ENCODE data around the gene ANKRD55. TPM values are rescaled to one million over a fixed set of nuclear protein-coding genes. Genes with fewer than 3 reads are reported as not detected.
"Not testable (repeated sequence)": the region's sequence is repeated elsewhere in the genome, so short reads cannot be mapped to it uniquely, and the experiment has no call there.

The ANKRD55 gene
- total RNA-seq, 2 experiments from 2014 or later, result not detected

DNA sequence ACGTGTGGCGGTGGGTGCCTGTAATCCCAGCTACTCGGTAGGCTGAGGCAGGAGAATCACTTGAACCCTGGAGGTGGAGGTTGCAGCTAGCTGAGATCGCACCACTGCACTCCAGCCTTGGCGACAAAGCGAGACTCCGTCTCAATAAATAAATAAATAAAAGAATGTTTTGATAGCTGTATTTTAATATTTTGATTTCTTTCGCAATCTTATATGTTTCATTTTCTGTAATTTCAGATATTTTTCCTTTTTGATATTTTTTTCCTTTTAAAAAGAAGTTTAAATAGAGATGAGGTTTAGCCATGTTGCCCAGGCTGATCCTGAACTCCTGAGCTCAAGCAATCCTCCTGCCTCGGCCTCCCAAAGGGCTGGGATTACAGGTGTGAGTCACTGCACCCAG, 82.4 kb downstream of the ANKRD55 start:
- CTCF ChIA-PET, result not testable (repeated sequence)

DNA sequence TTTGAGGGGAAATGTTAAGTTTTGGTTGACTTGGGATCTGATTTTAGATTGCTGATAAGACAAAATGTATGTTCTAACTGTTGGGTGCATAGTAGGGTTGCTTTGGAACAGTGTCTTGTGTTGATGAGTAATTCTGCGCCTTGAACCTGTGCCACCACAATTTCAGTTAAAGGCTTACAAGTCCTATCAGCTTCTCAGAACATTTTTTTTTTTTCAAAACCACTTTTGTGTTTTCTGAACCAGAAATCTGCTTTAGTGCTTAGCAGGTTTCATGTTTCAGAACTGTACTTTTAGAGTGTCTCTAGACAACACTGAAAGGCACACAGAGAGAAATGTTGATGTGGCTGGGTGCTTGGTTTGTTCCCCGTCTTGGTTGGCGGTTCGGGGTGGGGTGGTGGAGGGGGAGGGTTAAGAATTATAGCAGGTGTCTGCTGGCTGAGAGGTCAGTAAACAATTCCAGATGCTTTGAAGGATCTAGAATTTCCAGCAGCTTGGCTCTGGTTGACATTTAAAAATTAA, 84.6 kb downstream of the ANKRD55 start:
- CTCF ChIA-PET, result interaction anchor here (1.1 kb wide), 1 partner anchor 162 kb away, joined by 4 read pairs; no protein-coding TSS in a partner anchor
- POLR2A ChIA-PET, result interaction anchor here (0.5 kb wide), 1 partner anchor 10 kb away, joined by 9 read pairs; no protein-coding TSS in a partner anchor

More for the DNA sequence above, 82.4 kb downstream of the ANKRD55 start:
- POLR2A ChIA-PET, result not testable (repeated sequence)

DNA sequence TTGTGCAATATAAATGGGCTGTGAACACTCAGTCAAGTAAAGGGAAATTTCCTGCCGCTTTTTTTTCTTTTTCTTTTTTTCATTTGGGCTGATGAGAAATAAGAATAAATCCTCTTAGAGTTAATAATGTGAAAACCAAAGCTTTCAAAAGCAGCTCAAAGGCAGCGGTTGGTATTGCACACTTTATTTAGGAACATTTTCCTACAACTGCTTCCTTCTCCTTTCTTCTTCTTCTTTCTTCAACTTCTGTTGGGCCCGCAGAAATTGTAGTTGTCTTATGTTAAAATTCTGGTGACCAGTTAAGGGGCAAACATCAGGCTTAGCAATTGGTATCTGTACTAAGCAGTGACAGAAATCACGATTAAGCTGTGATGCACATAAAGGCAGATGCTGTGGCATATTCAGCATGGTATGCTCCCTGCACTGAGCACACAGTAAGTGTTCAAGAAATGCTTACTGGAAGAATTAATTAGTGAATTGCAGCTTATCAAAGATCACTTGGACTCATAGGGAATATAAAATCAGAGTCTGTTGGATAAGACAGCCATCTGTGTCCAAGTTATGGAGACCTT, 85.4 kb downstream of the ANKRD55 start:
- CTCF ChIA-PET, result interaction anchor here (1.1 kb wide), 1 partner anchor 161 kb away, joined by 4 read pairs; no protein-coding TSS in a partner anchor

GRCh38 chr5:56147106-56147505, 86.0 kb downstream of the ANKRD55 start:
- POLR2A ChIA-PET, result no interaction called here
- CTCF ChIA-PET, result no interaction called here

More for the DNA sequence above, 85.4 kb downstream of the ANKRD55 start:
- POLR2A ChIA-PET, result interaction anchor here (0.5 to 0.6 kb wide), 2 partner anchors 10 to 152 kb away, joined by 3 to 9 read pairs; no protein-coding TSS in a partner anchor

GRCh38 chr5:56146674-56147073, 86.5 kb downstream of the ANKRD55 start:
- CTCF ChIA-PET, result no interaction called here
- POLR2A ChIA-PET, result no interaction called here

- CTCF ChIA-PET, result no interaction called here
- POLR2A ChIA-PET, result no interaction called here
These were observed 87.6 kb downstream of the ANKRD55 start for GRCh38 chr5:56145511-56145910.

DNA sequence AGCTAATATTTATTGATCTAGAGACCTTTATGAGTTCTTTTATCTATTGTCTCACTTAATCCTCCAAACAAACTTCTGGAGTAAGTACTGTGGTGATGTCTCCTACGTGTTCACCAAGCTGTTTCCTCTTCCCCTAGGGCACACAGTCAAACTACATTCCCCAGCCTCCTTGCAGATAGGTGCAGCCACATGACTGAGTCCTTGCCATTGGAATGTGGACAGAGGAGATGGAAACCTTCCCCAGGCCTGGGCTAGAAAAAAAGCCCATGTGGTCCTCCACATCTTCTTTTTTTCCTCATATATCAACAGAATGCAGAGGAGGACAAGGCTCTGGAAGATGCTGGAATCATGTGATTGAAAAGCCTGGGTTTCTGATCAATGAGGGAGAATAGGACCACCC, 88.0 kb downstream of the ANKRD55 start:
- POLR2A ChIA-PET, result no interaction called here
- CTCF ChIA-PET, result no interaction called here

DNA sequence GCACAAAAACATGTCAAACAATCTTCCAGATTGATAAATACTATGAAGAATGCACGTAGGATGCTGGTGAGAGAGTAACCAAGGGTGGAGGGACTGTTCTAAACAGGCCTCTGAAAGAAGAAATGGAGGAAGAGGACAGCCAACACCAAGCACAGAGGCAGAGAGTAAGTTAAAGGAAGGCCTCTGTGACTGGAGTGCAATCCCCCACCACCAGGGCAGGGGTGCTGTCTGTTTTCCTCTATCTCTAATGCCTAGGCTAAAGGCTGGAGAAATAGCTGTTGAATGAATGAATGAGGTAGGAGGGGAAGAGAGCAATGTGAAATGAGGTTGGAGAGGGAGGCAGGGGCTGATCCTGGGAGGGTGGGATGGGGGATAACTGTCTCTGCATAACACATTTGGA, 88.9 kb downstream of the ANKRD55 start:
- CTCF ChIA-PET, result no interaction called here
- POLR2A ChIA-PET, result no interaction called here

GRCh38 chr5:56143373-56143714, 89.8 kb downstream of the ANKRD55 start:
- CTCF ChIA-PET, result no interaction called here
- POLR2A ChIA-PET, result no interaction called here

GRCh38 chr5:56142614-56143372, 90.3 kb downstream of the ANKRD55 start:
- ChIA-PET CTCF (no interaction called here), POLR2A (no interaction called here)

DNA sequence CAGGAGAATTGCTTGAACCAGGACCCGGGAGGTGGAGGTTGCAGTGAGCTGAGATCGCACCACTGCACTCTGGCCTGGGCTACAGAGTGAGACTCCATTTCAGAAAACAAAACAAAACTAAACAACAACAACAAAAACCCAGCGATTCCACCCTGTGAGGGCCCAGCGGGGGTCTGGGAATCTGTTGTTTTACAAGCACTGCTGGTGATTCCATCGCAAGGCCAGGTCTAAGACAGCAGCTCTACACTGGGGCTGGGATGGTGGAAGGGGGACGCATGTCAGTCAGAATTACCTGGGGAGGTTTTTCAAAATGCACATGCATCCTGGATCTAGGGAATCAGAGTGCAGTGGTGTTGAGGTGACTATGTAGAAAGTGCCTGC, 90.9 kb downstream of the ANKRD55 start:
- POLR2A ChIA-PET, result no interaction called here
- CTCF ChIA-PET, result no interaction called here

- POLR2A ChIA-PET, result no interaction called here
- CTCF ChIA-PET, result no interaction called here
These were observed 93.1 kb downstream of the ANKRD55 start for GRCh38 chr5:56140073-56140472.

DNA sequence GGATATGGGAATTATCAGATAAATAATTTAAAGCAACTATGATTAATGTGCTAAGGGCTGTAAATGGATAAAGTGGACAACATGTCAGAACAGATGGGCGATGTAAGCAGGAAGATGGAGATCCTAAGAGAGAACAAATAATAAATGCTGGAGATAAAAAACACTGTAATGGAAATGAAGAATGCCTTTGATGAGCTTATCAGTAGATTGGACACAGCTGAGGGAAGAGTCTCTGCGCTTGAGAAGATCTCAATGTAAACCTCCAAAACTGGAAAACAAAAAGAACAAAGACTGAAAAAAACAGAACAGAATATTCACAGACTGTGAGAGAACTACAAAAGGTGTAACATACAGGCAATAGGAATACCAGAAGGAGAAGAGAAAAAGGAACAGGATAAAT, 102.5 kb downstream of the ANKRD55 start:
- CTCF ChIA-PET, result no interaction called here
- POLR2A ChIA-PET, result no interaction called here

DNA sequence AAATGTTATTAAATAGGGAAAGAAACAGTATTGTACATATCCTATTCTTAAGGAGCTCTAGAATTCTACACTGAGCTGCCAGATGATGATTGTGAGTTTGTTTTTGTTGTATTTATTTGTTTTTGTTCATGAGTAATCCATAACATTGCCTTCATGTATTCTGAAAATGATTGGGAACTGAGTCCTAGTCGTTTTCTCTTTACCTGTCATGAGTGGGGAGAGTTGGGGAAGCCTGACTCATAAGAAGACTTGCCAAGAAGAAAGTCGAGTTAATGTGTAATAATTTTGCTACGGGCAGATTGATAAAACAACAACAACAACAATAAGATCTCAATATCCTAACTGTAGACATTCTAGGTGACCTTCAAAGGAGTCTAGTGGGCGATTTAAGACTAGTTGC, 103.8 kb downstream of the ANKRD55 start:
- POLR2A ChIA-PET, result no interaction called here
- CTCF ChIA-PET, result no interaction called here

DNA sequence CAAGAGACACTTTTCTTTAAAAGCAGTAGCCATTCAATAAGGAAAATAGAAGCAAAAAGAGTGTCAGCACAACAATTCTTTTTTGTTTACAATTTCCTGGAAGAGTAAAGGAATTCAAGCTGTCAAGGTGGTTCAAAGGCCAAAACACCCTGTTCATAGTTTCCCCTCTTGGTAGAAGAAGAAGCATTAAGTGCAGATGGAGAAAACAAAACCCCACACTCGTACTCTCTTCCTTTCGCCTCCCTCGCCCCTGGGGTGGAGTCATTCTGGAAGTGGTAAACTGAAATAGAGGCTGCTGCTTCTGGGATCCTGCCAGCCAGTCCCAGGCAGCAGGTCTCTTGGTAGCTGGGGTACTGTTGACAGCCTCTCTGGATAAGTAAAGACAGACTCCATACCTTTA, 105.0 kb downstream of the ANKRD55 start:
- POLR2A ChIA-PET, result no interaction called here
- CTCF ChIA-PET, result no interaction called here

DNA sequence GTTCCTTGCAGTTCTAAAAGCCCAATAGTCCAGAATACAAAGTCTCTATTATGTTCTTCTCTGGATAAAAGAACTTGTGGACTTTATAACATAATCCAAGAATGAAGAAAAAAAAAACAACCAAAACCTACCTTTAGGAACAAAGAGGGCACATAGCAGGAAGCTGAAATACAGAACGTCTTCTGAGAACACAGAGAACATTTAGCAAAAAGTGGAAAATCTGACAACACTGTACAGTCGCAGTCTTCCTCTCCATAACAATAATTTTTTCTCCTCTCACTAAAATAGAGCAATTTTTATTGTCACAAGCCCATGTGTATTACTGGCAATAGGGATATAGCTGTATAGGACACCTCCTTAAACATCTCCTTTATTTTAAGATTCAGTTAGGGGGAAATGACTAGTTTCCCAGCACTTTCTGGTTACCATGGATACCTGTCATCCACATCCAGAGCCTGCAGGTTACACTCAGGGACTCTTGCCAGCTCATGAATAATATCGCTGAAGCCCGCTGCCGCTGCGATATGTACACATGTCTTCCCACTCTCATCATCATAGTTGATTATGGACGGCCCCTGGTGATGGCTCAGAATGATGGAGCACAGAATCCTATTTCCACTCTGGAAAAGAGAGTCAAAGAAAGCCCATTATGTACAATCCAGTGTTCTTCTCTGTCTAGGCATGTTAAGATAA, 106.5 kb downstream of the ANKRD55 start:
- POLR2A ChIA-PET, result no interaction called here
- CTCF ChIA-PET, result interaction anchor here (0.6 kb wide), 1 partner anchor 700 kb away, joined by 3 read pairs; no protein-coding TSS in a partner anchor

- POLR2A ChIA-PET, result interaction anchor here (0.6 kb wide), 1 partner anchor 855 kb away, joined by 3 read pairs; no protein-coding TSS in a partner anchor
- CTCF ChIA-PET, result no interaction called here
These were observed 109.4 kb downstream of the ANKRD55 start for GRCh38 chr5:56123531-56124243.

- CTCF ChIA-PET, POLR2A ChIA-PET: not testable (repeated sequence)
These were observed 110.7 kb downstream of the ANKRD55 start for GRCh38 chr5:56122360-56122985.

GRCh38 chr5:56119050-56119449, 114.1 kb downstream of the ANKRD55 start:
- POLR2A ChIA-PET, result no interaction called here
- CTCF ChIA-PET, result no interaction called here

DNA sequence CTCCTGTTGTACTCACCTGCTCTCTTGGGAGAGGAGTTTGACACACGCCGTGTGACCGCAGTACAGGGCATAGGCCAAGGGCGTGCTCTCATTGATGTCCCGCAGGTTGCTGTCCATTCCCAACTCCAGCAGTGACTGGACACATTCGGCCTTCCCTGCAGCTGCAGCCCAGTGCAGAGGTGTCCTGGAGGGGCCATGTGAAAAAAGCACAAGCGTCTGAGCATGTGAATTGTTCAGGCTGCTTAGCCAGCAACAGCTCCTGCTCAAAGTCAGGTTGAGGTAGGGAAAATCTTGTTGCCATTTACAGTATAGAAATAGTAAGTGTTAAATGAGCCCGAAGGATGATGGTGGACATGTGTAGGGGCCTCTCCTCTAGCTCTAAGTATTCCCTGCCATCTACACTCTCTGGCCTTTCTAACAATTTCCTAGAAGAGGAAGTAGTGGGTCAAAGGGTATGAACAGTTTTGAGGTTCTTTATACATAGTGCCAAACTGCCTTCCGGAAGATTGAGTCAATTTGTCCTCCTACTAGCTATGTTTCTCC, 116.5 kb downstream of the ANKRD55 start:
- POLR2A ChIA-PET, result no interaction called here
- CTCF ChIA-PET, result no interaction called here

All from activated CD8-positive, alpha-beta memory T cell treated with anti-CD3 and anti-CD28 coated beads for 36 hours (primary cell).